Measurements from ENCODE around the gene PPP1R14B.

- TF ChIP-seq CTCF (IDR thresholded peaks at IDR 0.05; ENCODE audit: low read length) (no peak), EZH2 (optimal IDR thresholded peaks at IDR 0.05; ENCODE audit: low read depth, low read length) (no peak)
Measured at GRCh38 chr11:64265176-64266160, 18.7 kb upstream of the PPP1R14B start.

All from MM.1S (cell line).